ENCODE data around the gene PDE4D.

PDE4D gene

GRCh38 chr5:59177644-59178043, 715.9 kb downstream of the PDE4D start:
- no peak overlapping the region for H3K4me3 ChIP-seq (ENCODE audit: low read length)
- no peak for DNase-seq (ENCODE audit: low read depth)
- TF ChIP-seq, protein P1, sequence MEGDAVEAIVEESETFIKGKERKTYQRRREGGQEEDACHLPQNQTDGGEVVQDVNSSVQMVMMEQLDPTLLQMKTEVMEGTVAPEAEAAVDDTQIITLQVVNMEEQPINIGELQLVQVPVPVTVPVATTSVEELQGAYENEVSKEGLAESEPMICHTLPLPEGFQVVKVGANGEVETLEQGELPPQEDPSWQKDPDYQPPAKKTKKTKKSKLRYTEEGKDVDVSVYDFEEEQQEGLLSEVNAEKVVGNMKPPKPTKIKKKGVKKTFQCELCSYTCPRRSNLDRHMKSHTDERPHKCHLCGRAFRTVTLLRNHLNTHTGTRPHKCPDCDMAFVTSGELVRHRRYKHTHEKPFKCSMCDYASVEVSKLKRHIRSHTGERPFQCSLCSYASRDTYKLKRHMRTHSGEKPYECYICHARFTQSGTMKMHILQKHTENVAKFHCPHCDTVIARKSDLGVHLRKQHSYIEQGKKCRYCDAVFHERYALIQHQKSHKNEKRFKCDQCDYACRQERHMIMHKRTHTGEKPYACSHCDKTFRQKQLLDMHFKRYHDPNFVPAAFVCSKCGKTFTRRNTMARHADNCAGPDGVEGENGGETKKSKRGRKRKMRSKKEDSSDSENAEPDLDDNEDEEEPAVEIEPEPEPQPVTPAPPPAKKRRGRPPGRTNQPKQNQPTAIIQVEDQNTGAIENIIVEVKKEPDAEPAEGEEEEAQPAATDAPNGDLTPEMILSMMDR (IDR thresholded peaks at IDR 0.05; ENCODE audit: insufficient read depth, low read depth, low read length, missing control alignments): no peak

DNA sequence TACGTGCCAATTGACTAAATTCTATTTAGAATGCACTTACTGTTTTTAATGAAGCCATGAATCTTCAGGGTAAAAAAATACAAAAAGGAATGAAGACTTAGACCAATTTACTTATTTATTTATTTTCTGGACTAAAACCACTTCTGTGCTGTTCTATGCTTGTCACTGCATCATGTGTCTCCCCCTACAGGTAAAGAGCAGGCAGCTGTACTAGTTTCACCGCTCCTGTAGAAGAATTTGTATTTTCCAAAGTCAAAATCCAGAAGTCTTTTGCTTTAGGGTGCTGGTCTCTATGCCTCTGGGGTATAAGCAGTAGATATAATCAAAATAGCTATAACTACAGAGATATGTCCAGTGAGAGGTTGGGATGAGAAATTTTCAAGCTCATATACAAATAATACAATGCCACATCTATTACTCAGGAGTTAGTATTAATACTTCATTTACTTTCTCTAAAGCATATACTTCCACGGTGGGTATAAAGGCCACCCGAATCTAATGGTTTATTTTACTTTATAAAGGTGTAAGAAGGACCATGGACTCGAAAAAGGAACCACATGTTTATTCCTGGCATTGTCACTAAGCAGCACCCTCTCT, 719.2 kb downstream of the PDE4D start:
- peak; percentile 75 for DNase-seq (ENCODE audit: low read depth)
- TF ChIP-seq, protein P1 (IDR thresholded peaks at IDR 0.05; ENCODE audit: insufficient read depth, low read depth, low read length, missing control alignments): peak; percentile 91
- H3K4me3 ChIP-seq (ENCODE audit: low read length): no peak overlapping the region

DNA sequence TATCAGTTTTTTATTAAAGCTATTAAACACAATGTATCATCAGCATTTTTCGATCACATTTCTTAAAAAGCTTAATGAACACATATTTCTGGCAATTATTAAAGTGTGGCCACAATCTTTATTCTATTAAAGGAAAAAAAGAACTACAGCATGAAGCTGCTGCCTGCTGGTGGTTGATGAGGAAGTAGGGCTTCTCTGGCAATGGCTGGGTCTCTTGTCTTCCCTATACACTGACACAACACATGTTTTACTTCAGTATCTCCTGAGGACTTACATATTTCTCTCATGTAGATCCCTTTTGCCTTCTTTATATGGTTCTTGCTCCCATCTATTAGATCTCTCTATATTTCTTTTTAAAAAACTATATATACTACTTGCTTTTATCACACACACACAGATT, 719.9 kb downstream of the PDE4D start:
- TF ChIP-seq, protein P1 (IDR thresholded peaks at IDR 0.05; ENCODE audit: insufficient read depth, low read depth, low read length, missing control alignments): no peak
- DNase-seq (ENCODE audit: low read depth): no peak
- no peak overlapping the region for H3K4me3 ChIP-seq (ENCODE audit: low read length)

GRCh38 chr5:59171131-59171530, 722.4 kb downstream of the PDE4D start:
- H3K4me3 ChIP-seq (ENCODE audit: low read length): no peak overlapping the region
- TF ChIP-seq, protein P1 (IDR thresholded peaks at IDR 0.05; ENCODE audit: insufficient read depth, low read depth, low read length, missing control alignments): no peak
- DNase-seq (ENCODE audit: low read depth): no peak

DNA sequence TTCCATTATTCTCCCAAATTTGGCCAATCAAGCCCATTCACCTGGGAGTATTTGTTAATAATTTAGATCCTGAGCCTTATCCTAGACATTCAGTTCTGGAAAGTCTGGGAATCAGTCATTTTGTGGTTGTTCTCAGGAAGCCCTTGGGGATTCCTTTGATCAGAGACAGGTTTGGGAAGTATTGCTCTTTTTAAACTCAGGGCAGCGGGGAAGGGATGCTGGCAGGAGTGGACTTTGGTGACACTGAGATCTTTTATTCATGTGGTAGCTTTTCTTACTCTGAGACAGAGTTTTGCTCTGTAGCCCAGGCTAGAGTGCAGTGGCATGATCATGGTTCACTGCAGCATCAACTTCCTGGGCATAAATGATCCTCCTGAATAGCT, 723.8 kb downstream of the PDE4D start:
- DNase-seq (ENCODE audit: low read depth): no peak
- H3K4me3 ChIP-seq (ENCODE audit: low read length): no peak overlapping the region
- TF ChIP-seq, protein P1 (IDR thresholded peaks at IDR 0.05; ENCODE audit: insufficient read depth, low read depth, low read length, missing control alignments): no peak

DNA sequence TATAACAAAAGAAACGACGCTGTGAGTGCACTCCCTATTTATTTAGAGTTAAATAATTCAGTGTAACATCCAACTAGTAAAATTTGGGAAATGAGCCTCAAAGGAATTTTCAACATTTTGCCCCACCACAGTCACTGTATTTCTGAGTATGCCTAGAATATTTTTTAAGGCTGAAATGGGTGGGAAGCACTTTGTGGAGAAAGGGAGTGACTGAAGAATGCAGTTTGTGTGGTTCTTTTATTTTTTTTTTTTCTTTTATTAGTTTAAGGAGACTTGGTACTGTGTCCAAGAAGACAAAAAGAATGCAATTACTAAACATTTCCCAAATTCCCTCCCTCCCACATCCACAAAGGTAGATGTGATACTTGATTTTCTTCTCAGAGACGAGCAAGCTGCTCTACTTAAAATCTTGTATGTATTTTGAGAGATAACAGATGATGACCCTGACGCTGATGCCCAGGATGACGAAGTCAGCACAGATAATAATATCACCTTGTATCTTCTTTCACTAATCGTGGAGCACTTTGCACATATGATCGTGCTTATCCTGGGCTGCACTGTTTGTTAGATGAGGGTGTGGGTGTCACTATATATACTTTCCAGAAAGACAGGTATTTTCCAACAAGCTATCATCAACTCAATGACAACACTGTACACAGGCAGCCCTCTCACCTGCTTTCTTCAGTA, 724.3 kb downstream of the PDE4D start:
- no peak overlapping the region for H3K4me3 ChIP-seq (ENCODE audit: low read length)
- TF ChIP-seq, protein P1 (IDR thresholded peaks at IDR 0.05; ENCODE audit: insufficient read depth, low read depth, low read length, missing control alignments): no peak
- no peak for DNase-seq (ENCODE audit: low read depth)

- no peak for DNase-seq (ENCODE audit: low read depth)
- TF ChIP-seq, protein P1 (IDR thresholded peaks at IDR 0.05; ENCODE audit: insufficient read depth, low read depth, low read length, missing control alignments): no peak
These were observed 725.5 kb downstream of the PDE4D start for GRCh38 chr5:59168067-59168466.

More at GRCh38 chr5:59168067-59168466, 725.5 kb downstream of the PDE4D start:
- H3K4me3 ChIP-seq (ENCODE audit: low read length): no peak overlapping the region

Measured in epithelial cell of esophagus (primary cell).